Spleen (tissue), 7 donors: ENCODE measurements around the gene PTPRM.

Experiments
- POLR2A ChIP-seq, 3 donors: fragments of 450-650 bp; IDR thresholded peaks; one replicate each; pipeline ENCODE4 v1.5.1; 2017; ENCODE audit warnings: antibody characterized with exemption in 3 of 3, mild to moderate bottlenecking in 1 of 3
- TF ChIP-seq, protein P1 (sequence below), 11 experiments: fragments of 200-600 bp in 7 of 11; fragments of 450-650 bp in 4 of 11; sonication (generic) in 4 of 11; IDR thresholded peaks in 8 of 11; conservative IDR thresholded peaks in 3 of 11; 1 replicate in 7 of 11; 2 replicates in 4 of 11; pipeline versions ENCODE4 v1.4.0 to v1.8.0; 2016 to 2021; ENCODE audit warnings: antibody characterized with exemption in 11 of 11, inconsistent platforms in 4 of 11, mild to moderate bottlenecking in 1 of 11
- donor health status: DM: no; HTN: no; CAD: no; lungs with moderate emphysema.
- donor health status: DM: no; HTN: no; CAD: no.
- donor health status: DM: no; HTN: no; CAD: no.

DNA sequence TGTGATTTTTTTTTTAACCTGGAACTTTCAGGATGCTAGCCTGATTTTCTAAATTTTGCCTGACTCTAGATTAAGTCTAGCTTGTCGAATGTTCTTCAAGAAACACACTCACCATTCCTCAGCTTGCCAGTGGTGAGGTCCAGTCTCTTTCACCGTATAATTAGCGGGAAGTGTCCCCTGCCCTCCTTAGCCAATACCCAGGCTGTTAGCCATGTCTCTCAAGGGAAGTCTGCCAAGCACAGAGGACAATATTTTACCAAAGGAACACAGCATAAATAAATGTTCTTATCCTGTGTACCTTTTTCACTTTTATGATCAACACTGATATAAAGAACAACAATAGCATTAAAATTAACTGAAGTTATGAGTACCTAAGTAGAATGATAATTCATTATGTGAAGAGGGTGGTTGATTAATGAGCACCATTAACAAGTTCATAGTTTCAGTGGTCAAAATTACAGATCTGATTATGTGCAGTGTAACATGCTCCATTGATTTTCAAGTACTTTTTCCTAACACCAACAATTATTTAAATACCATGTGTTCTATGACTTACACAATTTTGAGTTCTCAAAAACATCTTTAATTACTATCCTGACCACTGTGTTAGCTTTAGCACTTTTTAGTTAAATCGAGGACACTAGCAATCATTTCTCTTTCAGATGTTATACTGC is 596.3 kb downstream of the PTPRM start:
- TF ChIP-seq, protein P1, sequence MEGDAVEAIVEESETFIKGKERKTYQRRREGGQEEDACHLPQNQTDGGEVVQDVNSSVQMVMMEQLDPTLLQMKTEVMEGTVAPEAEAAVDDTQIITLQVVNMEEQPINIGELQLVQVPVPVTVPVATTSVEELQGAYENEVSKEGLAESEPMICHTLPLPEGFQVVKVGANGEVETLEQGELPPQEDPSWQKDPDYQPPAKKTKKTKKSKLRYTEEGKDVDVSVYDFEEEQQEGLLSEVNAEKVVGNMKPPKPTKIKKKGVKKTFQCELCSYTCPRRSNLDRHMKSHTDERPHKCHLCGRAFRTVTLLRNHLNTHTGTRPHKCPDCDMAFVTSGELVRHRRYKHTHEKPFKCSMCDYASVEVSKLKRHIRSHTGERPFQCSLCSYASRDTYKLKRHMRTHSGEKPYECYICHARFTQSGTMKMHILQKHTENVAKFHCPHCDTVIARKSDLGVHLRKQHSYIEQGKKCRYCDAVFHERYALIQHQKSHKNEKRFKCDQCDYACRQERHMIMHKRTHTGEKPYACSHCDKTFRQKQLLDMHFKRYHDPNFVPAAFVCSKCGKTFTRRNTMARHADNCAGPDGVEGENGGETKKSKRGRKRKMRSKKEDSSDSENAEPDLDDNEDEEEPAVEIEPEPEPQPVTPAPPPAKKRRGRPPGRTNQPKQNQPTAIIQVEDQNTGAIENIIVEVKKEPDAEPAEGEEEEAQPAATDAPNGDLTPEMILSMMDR (IDR thresholded peaks at IDR 0.05 in 8 of 11, conservative IDR thresholded peaks at IDR 0.05 in 3 of 11) = no peak
- TF ChIP-seq POLR2A (IDR thresholded peaks at IDR 0.05) = no peak
